CD14-positive monocyte (primary cell): ENCODE results near the gene UBXN11. TPM values are rescaled to one million over a fixed set of nuclear protein-coding genes. Genes with fewer than 3 reads are reported as not detected.

Source experiments
- DNase-seq, 3 donors: peaks; one replicate each; pipeline ENCODE4 v3.0.0-alpha.2; 2011 to 2022
- H2AFZ ChIP-seq: 2 replicates; pipeline ENCODE4 v1.6.0; 2012; ENCODE audit warnings: mild to moderate bottlenecking, low read depth, low read length, inconsistent platforms; ENCODE audit not compliant: insufficient read depth, poor library complexity, severe bottlenecking
- H3K27ac ChIP-seq, 2 donors: 1 replicate in 1 of 2; 2 replicates in 1 of 2; pipeline ENCODE4 v1.5.1; 2012 to 2013; ENCODE audit warnings: low read length in 2 of 2, control low read depth in 1 of 2, inconsistent platforms in 1 of 2, low read depth in 1 of 2, mild to moderate bottlenecking in 1 of 2
- H3K27me3 ChIP-seq, 2 donors: one replicate each; pipeline versions ENCODE4 v1.6.0 to v1.6.1; 2011 to 2013; ENCODE audit warnings: low read length in 2 of 2; ENCODE audit not compliant: control insufficient read depth in 2 of 2, insufficient read depth in 2 of 2
- H3K36me3 ChIP-seq, 2 donors: replicated peaks in 1 of 2; 1 replicate in 1 of 2; 2 replicates in 1 of 2; pipeline versions ENCODE4 v1.5.1 to v1.6.1; 2012 to 2013; ENCODE audit warnings: low read length in 2 of 2, control low read depth in 1 of 2, inconsistent platforms in 1 of 2, mild to moderate bottlenecking in 1 of 2; ENCODE audit not compliant: insufficient read depth in 2 of 2, control insufficient read depth in 1 of 2
- H3K4me1 ChIP-seq, 2 donors: 1 replicate in 1 of 2; 2 replicates in 1 of 2; pipeline versions ENCODE4 v1.5.1 to v1.6.1; 2012 to 2013; ENCODE audit warnings: low read length in 2 of 2, control low read depth in 1 of 2, inconsistent platforms in 1 of 2, mild to moderate bottlenecking in 1 of 2, moderate library complexity in 1 of 2; ENCODE audit not compliant: insufficient read depth in 2 of 2, control insufficient read depth in 1 of 2
- H3K4me2 ChIP-seq: replicated peaks from 2 replicates; pipeline ENCODE3; 2012; ENCODE audit warnings: low read length, moderate library complexity, mild to moderate bottlenecking; ENCODE audit not compliant: poor library complexity, severe bottlenecking; ENCODE audit errors: extremely low read depth
- H3K4me3 ChIP-seq, 3 experiments: fragments of 200-600 bp in 1 of 3; sonication (generic) in 1 of 3; replicated peaks in 1 of 3; 1 replicate in 2 of 3; 2 replicates in 1 of 3; pipeline ENCODE4 v1.5.1; 2011 to 2013; ENCODE audit warnings: low read length in 3 of 3, mild to moderate bottlenecking in 3 of 3, control low read depth in 2 of 3, low read depth in 2 of 3, inconsistent platforms in 1 of 3, moderate library complexity in 1 of 3
- H3K79me2 ChIP-seq: 2 replicates; pipeline ENCODE4 v1.6.0; 2012; ENCODE audit warnings: mild to moderate bottlenecking, control low read depth, inconsistent platforms, low read length, moderate library complexity; ENCODE audit not compliant: insufficient read depth
- H3K9ac ChIP-seq: 2 replicates; pipeline ENCODE4 v1.6.0; 2017; ENCODE audit warnings: low read length, mild to moderate bottlenecking; ENCODE audit not compliant: insufficient read depth, poor library complexity, severe bottlenecking
- H3K9me3 ChIP-seq, 2 donors: replicated peaks in 1 of 2; 1 replicate in 1 of 2; 2 replicates in 1 of 2; pipeline versions ENCODE4 v1.5.1 to v1.6.1; 2012 to 2013; ENCODE audit warnings: low read length in 2 of 2, control low read depth in 1 of 2; ENCODE audit not compliant: control insufficient read depth in 1 of 2, insufficient read depth in 1 of 2
- H4K20me1 ChIP-seq: 2 replicates; pipeline ENCODE4 v1.6.0; 2012; ENCODE audit warnings: mild to moderate bottlenecking, low read length, control low read depth, moderate library complexity; ENCODE audit not compliant: insufficient read depth
- H3K27ac Mint-ChIP-seq, 7 donors: one replicate each; pipeline ENCODE4 v1.8.0; 2020; ENCODE audit warnings: mild to moderate bottlenecking in 7 of 7, mixed read lengths in 7 of 7, moderate library complexity in 6 of 7, inconsistent platforms in 2 of 7
- H3K27me3 Mint-ChIP-seq, 3 donors: one replicate each; pipeline ENCODE4 v1.8.0; 2021 to 2022; ENCODE audit warnings: low read depth in 3 of 3, mild to moderate bottlenecking in 3 of 3, mixed read lengths in 3 of 3, moderate library complexity in 3 of 3, inconsistent platforms in 1 of 3
- H3K36me3 Mint-ChIP-seq, 2 donors: one replicate each; pipeline ENCODE4 v1.8.0; 2020; ENCODE audit warnings: mixed read lengths in 2 of 2, inconsistent platforms in 1 of 2, mild to moderate bottlenecking in 1 of 2
- H3K4me1 Mint-ChIP-seq: one replicate; pipeline ENCODE4 v1.8.0; 2020; ENCODE audit warnings: mild to moderate bottlenecking, mixed read lengths
- H3K4me3 Mint-ChIP-seq, 2 donors: one replicate each; pipeline ENCODE4 v1.8.0; 2020; ENCODE audit warnings: mild to moderate bottlenecking in 2 of 2, mixed read lengths in 2 of 2, moderate library complexity in 1 of 2
- H3K9me3 Mint-ChIP-seq, 7 donors: one replicate each; pipeline ENCODE4 v1.8.0; 2020 to 2022; ENCODE audit warnings: mixed read lengths in 7 of 7, mild to moderate bottlenecking in 6 of 7, moderate library complexity in 6 of 7, inconsistent platforms in 2 of 7
- WGBS: methylation state at CpG from one replicate; pipeline ENCODE4 v1.1.5; 2013; ENCODE audit warnings: missing lambda C conversion rate; ENCODE audit not compliant: insufficient coverage; 5-methylcytosine and 5-hydroxymethylcytosine counted together
- intact Hi-C, 2 donors: fragments of 100-400 bp; cut with micrococcal nuclease; formaldehyde crosslinking; loops; one replicate each; pipeline versions ENCODE4 v1.15.0 to v1.15.1; 2023
- polyA plus RNA-seq, 3 donors: library from polyadenylated mRNA; depleted of rRNA in 1 of 3; unstranded in 2 of 3; stranded (reverse) in 1 of 3; fragments of 300-500 nt in 2 of 3; fragments of >200 nt in 1 of 3; fragmentation: Illumina TruSeq in 2 of 3; gene quantifications; 1 replicate in 2 of 3; 2 replicates in 1 of 3; pipeline ENCODE4 v1.2.3, GENCODE V29; 2012 to 2021
- TF ChIP-seq, protein P1 (sequence below): fragments of 200-600 bp; IDR thresholded peaks from one replicate; pipeline ENCODE4 v1.8.0; 2022; ENCODE audit warnings: antibody characterized with exemption, mild to moderate bottlenecking

UBXN11 gene
- polyA plus RNA-seq, 3 donors: 48.0 to 885 (median 52.1) TPM

DNA sequence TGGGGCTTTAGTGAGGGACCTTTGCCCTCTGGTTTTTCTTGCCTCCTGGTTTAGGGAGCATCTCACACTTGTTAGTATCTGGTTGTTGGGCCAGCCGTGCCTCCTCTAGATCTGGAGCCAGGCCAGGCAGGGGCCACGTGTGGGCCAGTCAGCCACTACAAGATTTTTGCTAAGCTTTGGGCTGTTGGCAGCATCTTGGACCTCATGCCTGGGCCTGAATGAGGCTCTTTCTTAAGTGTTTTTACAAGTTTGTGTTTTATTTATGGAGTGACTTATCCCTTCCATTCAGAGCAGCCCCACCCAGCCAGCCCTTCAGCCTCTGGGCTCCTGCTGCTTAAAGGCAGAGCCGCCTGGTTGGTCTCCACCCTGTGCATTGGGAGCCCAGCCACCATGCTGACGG lies 28.1 kb downstream of the UBXN11 start:
- peak overlapping the region; percentile 92 for H3K4me2 ChIP-seq
- intact Hi-C loops: loop anchor here in 1 of 2 donors (2.0 kb wide), 1 partner anchor 28 kb away; the partner anchor contains the start of gene UBXN11
- H3K36me3 ChIP-seq: peaks cover 28 to 39% of the 10 kb centered on the region in 2 donors
- 19% methylated on average over 2 of the region's 4 CpGs for WGBS
- H4K20me1 ChIP-seq: peaks cover 33% of the 10 kb centered on the region
- peaks cover 63% of the 10 kb centered on the region for H3K79me2 ChIP-seq
- Mint-ChIP-seq H3K4me1 (peaks cover 83% of the 10 kb centered on the region), H3K36me3 (peaks cover 46 to 62% of the 10 kb centered on the region in 2 donors), H3K27me3 (peaks cover 0 to 7% (median 2%) of the 10 kb centered on the region in 3 donors), H3K4me3 (peak overlapping the region; percentile 39 to 46), H3K27ac (peak overlapping the region; percentile 96 to 100 (median 99)), H3K9me3 (no peaks in the 10 kb centered on the region)
- DNase-seq: peak in 1 of 3 donors; percentile 29
- H3K27me3 ChIP-seq: no peaks in the 10 kb centered on the region
- peak overlapping the region in 1 of 3 experiments; percentile 93 for H3K4me3 ChIP-seq
- TF ChIP-seq, protein P1, sequence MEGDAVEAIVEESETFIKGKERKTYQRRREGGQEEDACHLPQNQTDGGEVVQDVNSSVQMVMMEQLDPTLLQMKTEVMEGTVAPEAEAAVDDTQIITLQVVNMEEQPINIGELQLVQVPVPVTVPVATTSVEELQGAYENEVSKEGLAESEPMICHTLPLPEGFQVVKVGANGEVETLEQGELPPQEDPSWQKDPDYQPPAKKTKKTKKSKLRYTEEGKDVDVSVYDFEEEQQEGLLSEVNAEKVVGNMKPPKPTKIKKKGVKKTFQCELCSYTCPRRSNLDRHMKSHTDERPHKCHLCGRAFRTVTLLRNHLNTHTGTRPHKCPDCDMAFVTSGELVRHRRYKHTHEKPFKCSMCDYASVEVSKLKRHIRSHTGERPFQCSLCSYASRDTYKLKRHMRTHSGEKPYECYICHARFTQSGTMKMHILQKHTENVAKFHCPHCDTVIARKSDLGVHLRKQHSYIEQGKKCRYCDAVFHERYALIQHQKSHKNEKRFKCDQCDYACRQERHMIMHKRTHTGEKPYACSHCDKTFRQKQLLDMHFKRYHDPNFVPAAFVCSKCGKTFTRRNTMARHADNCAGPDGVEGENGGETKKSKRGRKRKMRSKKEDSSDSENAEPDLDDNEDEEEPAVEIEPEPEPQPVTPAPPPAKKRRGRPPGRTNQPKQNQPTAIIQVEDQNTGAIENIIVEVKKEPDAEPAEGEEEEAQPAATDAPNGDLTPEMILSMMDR: no peak
- H2AFZ ChIP-seq: no peak overlapping the region
- H3K27ac ChIP-seq: peak overlapping the region; percentile 99 to 100
- no peaks in the 10 kb centered on the region for H3K9me3 ChIP-seq
- H3K9ac ChIP-seq: peak overlapping the region; percentile 96
- H3K4me1 ChIP-seq: peaks cover 87 to 89% of the 10 kb centered on the region in 2 donors

DNA sequence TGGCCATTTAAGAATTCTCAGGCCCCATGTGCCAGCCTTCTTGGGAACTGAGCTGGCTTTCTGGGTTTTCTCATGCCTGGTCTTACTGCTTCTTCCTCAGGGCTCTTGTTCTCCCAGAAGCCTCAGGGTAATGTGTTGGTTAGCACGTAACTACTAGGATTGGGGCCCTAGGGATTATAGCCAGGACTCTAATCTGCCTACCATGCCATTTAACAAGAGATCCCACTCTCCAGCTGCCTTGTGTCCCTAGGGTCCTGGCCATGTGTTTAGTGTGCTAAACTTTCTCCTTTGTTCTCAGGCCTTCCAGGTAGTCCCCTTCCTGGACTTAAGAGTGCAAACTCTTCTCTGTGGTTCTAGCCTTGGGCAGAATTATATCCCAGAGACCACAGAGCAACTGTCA lies 28.7 kb downstream of the UBXN11 start:
- peak overlapping the region in 1 of 3 experiments; percentile 93 for H3K4me3 ChIP-seq
- no peak for DNase-seq
- H3K9me3 ChIP-seq: no peaks in the 10 kb centered on the region
- peak overlapping the region; percentile 99 to 100 for H3K27ac ChIP-seq
- Mint-ChIP-seq H3K9me3 (no peaks in the 10 kb centered on the region), H3K27me3 (peaks cover 0 to 7% (median 2%) of the 10 kb centered on the region in 3 donors), H3K27ac (peak overlapping the region; percentile 96 to 100 (median 99)), H3K36me3 (peaks cover 46 to 61% of the 10 kb centered on the region in 2 donors), H3K4me1 (peaks cover 79% of the 10 kb centered on the region), H3K4me3 (no peak overlapping the region)
- peaks cover 28% of the 10 kb centered on the region for H4K20me1 ChIP-seq
- H3K4me2 ChIP-seq: peak overlapping the region; percentile 5
- H3K27me3 ChIP-seq: no peaks in the 10 kb centered on the region
- intact Hi-C loops: loop anchor here in 1 of 2 donors (2.0 kb wide), 1 partner anchor 29 kb away; the partner anchor contains the start of gene UBXN11
- H3K36me3 ChIP-seq: peaks cover 22 to 39% of the 10 kb centered on the region in 2 donors
- WGBS: no CpG with 5 or more reads among the region's 1 CpG
- H3K79me2 ChIP-seq: peaks cover 57% of the 10 kb centered on the region
- peak overlapping the region; percentile 96 for H3K9ac ChIP-seq
- no peak overlapping the region for H2AFZ ChIP-seq
- peaks cover 81 to 83% of the 10 kb centered on the region in 2 donors for H3K4me1 ChIP-seq
- TF ChIP-seq, protein P1: no peak
